ENCODE measurements around the gene REG4.

Gene REG4

DNA sequence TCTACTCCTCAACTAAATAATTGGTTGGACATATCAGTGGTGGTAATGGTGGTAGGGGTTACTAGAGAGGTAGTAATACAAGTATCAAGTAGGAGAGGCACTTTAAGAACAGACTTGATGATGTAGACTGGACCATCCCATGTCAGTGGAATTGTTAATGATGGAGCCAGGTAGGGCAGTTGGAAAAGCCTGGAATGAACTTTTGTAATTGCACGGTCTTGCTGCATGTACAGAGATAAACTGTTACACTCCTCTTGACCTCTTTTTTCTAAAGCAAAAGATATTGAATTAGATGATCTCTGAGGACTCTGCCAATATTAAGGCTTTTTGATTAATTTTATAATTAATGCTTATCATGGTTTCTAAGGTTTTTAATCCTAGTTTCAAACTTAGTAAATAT, 48.3 kb downstream of the REG4 start:
- H3K4me3 ChIP-seq (ENCODE audit: low read depth, low read length), result no peak overlapping the region
- TF ChIP-seq, protein P1, sequence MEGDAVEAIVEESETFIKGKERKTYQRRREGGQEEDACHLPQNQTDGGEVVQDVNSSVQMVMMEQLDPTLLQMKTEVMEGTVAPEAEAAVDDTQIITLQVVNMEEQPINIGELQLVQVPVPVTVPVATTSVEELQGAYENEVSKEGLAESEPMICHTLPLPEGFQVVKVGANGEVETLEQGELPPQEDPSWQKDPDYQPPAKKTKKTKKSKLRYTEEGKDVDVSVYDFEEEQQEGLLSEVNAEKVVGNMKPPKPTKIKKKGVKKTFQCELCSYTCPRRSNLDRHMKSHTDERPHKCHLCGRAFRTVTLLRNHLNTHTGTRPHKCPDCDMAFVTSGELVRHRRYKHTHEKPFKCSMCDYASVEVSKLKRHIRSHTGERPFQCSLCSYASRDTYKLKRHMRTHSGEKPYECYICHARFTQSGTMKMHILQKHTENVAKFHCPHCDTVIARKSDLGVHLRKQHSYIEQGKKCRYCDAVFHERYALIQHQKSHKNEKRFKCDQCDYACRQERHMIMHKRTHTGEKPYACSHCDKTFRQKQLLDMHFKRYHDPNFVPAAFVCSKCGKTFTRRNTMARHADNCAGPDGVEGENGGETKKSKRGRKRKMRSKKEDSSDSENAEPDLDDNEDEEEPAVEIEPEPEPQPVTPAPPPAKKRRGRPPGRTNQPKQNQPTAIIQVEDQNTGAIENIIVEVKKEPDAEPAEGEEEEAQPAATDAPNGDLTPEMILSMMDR (IDR thresholded peaks at IDR 0.05; ENCODE audit: insufficient read depth, low read depth, low read length, missing control alignments), result no peak
- no peak for DNase-seq (ENCODE audit: low read depth)

DNA sequence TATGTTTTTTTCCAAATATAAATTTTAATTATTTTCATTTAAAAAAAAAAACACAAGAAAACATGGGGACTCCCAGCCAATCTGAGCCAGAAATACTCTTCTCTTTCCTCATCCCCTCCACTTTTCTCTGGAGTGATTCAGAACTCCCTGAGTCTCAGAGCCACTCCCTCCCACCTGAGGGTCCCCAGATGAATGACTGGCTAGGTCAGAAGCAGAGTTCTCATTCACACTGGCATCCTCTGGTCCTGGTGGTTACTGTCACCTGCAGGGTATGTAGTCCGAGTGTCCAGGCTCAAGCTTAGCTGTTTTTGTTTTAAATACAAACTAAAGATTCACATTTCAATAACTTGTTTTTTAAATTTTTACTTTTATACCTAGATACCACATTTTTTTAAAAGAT, 48.9 kb downstream of the REG4 start:
- TF ChIP-seq, protein P1 (IDR thresholded peaks at IDR 0.05; ENCODE audit: insufficient read depth, low read depth, low read length, missing control alignments), result no peak
- DNase-seq (ENCODE audit: low read depth), result no peak
- H3K4me3 ChIP-seq (ENCODE audit: low read depth, low read length), result no peak overlapping the region

DNA sequence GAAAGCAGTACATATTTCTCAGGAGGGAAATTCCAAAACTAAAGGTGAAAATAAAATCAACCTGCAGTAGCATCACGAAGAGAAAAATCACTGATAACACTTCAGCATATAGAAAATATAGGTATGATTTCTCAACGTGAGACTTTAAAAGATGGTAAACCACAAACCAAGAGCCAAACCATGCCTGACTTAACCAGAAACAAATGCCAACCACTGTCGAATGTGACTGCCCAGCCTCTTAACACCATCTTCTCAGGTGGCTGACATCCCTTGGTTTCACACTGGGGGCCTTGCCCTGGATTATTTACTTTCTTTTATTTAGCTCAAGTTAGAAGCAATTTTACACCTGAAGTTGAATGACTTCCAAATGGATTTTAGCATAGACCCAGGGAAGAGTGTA, 52.7 kb downstream of the REG4 start:
- TF ChIP-seq, protein P1 (IDR thresholded peaks at IDR 0.05; ENCODE audit: insufficient read depth, low read depth, low read length, missing control alignments), result no peak
- no peak overlapping the region for H3K4me3 ChIP-seq (ENCODE audit: low read depth, low read length)
- no peak for DNase-seq (ENCODE audit: low read depth)

DNA sequence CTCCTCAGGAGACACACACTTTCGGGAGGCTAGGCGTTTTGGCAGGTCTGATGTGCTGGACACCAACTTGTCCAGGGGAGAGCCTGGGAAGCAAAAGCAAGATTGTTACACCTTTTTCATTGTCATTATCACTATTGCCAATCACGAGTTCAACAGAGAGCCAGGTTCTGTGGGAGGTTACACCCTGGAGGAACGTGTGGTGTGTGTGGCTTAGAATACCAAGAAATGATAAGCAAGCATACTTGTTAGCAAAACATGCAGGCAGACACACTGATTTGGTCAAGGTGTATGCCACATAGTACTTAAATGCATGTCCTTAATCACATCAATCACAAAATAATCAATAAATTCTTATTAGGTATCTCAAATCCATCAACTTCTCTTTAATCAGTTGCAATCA, 58.7 kb downstream of the REG4 start:
- no peak for DNase-seq (ENCODE audit: low read depth)
- TF ChIP-seq, protein P1 (IDR thresholded peaks at IDR 0.05; ENCODE audit: insufficient read depth, low read depth, low read length, missing control alignments), result no peak

GRCh38 chr1:119748040-119748439, 63.2 kb downstream of the REG4 start:
- TF ChIP-seq, protein P1 (IDR thresholded peaks at IDR 0.05; ENCODE audit: insufficient read depth, low read depth, low read length, missing control alignments), result no peak
- DNase-seq (ENCODE audit: low read depth), result no peak
- H3K4me3 ChIP-seq (ENCODE audit: low read depth, low read length), result no peak overlapping the region

More for the DNA sequence above, 58.7 kb downstream of the REG4 start:
- no peak overlapping the region for H3K4me3 ChIP-seq (ENCODE audit: low read depth, low read length)

- no peak overlapping the region for H3K4me3 ChIP-seq (ENCODE audit: low read depth, low read length)
- TF ChIP-seq, protein P1 (IDR thresholded peaks at IDR 0.05; ENCODE audit: insufficient read depth, low read depth, low read length, missing control alignments), result no peak
- DNase-seq (ENCODE audit: low read depth), result no peak
Observed at GRCh38 chr1:119747451-119747850, 63.8 kb downstream of the REG4 start.

DNA sequence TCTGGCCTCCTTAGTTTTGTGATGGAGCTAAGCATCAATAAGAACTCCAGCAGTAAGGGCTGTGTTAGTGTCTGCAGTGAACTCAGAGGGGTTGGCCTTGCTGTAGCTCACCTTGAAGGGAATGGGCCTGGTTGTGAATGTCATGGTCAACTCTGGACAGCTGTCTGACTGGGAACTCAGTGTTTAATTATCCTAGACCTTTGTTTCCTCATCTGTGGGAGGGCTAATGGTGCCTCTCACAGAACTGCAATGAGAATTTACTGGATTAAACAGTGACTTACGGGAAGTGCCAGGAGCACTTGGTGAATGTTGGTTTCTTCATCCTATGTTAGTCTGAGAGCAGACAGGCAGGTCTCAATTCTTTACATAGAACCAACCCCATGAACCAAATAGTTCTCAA, 66.2 kb downstream of the REG4 start:
- H3K4me3 ChIP-seq (ENCODE audit: low read depth, low read length), result no peak overlapping the region
- DNase-seq (ENCODE audit: low read depth), result no peak
- TF ChIP-seq, protein P1 (IDR thresholded peaks at IDR 0.05; ENCODE audit: insufficient read depth, low read depth, low read length, missing control alignments), result no peak

Data from GM12865 (cell line).